Inflammatory macrophage treated with lipopolysaccharide for 1 hour (primary cell): ENCODE results near the gene PDE6H.

Experiments used
- DNase-seq, 2 donors: peaks; one replicate each; pipeline ENCODE4 v3.0.0-alpha.2; 2020 to 2022

Gene PDE6H

DNA sequence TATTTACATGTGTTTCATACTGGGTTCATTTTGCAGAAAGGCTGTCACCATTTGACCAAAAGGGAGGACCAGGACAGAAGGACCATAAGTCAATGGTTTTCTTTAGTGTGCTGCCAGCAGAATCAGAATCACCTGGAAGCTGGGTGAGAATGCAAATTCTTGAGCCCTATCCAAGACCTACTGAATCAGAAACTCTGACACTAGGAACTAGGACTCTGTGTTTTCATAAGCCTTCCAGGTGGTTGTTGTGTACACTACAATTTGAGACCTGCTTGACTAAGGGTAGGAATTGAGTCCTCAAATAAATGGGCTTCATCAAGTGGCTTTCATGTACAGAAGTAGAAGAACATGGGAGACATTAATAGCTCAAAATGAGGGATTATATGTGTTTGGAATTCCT lies 32.2 kb downstream of the PDE6H start:
- DNase-seq = no peak

DNA sequence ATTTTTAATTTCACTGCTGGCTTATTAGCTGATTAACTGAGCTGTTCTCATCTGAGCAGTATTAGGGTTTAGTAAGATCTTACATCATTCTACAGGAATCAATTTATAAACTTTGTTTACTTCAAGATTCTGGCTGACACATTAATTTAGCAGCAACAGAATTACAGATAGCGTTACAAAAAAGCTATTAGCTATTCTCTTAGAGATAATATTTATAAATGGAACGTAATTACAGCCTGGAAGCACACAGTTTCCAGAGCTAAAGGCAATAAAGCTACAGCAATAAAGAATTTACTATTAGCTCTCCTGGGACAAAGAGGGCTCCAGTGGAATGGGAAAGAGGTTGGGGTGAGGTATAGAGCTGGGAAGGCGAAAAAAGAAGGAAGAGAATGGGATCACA lies 34.7 kb downstream of the PDE6H start:
- DNase-seq = no peak

DNA sequence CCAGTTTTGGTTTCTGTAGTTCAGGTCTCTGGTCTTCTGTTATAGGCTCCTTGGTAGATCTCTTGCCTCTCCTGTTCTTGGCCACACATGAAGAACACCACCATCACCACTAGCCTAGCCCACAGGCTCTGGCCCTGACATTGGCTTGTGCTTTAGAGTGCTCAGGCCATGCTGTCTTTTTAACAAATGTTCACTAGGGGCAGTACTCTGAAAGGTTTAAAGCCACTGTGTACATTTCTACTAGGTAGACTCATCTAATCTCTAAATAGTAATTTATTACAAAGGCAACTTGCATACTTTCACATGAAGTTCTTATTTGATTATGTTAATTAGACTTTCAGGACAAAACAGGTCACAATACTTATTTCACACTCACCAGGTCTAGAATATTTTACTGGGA lies 38.3 kb downstream of the PDE6H start:
- no peak for DNase-seq

DNA sequence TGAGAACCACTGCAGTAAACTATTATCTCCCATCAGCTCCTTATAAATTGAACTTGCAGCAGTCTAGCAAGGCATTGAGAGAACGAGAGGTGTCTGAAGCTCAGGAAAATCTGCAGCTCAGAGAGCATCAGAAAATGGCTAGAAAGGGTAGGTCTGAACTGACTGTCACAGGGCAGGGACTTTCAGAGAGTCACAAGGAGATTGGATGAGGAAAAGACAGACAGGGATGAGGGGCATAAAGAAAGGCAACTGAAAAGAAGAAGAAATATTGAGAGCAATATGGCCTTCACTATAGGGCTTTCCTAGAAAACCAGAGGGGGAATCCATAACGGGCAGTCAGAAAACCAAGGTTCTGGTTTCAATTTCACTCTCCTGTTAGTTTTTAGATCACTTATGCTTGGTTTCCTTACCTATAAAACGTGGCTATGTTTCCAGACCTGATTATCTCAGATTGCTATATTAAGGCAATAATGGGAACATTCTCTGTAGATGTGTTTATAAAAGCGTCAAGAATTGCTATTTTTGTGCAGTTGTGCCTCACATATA lies 40.9 kb downstream of the PDE6H start:
- DNase-seq = no peak

DNA sequence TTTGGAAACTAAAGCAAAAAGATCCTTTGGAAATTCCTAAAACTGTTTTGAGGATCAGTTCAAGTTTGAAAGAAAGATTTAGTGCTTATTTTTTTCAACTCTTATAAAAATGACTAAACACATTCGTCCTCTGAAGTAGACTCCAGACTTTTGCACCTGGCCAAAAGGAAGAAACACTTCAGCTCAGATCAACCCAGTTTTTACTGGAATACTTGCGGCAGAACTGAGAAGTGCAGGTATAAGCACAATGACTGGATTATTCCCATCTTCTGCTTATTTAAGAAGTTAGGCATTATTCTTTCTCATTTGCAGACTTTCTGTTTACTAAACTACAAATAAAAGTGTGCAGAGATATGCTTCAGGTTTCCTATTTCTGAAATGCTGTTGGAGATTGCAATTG lies 41.9 kb downstream of the PDE6H start:
- DNase-seq = no peak

DNA sequence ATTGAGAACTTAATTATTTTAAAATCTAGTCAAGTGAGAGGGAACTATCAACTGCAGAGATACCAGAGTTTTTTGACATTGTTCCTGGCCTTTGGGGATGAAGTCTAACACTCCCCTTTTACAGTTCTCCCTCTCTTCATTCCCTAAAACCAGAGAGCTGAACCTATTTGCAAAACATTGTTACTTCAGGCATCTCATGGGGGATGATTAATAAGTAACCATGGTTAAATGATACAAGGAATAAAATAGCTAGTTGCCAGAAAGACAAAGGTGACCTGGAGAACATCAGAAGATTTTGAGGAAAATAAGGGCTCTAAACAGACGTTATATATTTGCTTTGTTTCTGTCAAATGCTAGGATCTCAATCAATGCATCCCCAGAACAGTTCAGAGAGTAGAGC lies 42.3 kb downstream of the PDE6H start:
- DNase-seq = no peak

DNA sequence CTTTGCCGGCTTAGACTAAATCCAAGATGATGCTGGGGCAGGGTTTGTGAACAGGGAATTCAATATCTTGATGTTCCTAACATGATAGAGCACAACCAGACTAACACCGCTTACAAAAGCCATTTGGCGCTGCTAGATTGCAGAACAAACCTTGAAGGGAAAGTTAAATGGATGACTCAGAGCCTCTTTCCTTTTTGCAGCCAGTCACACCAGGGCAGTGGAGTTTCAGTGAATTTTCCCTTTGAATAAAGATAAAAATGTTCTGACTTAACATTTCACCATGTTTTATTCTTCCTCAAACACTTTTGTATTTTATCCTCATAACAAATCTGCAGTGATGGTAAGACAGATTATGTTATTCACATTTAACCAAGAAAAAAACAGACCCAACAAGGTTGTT lies 47.3 kb downstream of the PDE6H start:
- DNase-seq = peak; percentile 7 to 18
